Activated naive CD8-positive, alpha-beta T cell treated with anti-CD3 and anti-CD28 coated beads for 36 hours (primary cell): Measurements from ENCODE around the gene SLC16A10. TPM values are rescaled to one million over a fixed set of nuclear protein-coding genes. Genes with fewer than 3 reads are reported as not detected.
"Not testable (repeated sequence)": the region's sequence is repeated elsewhere in the genome, so short reads cannot be mapped to it uniquely, and the experiment has no call there.

Source experiments
- DNase-seq: peaks from one replicate; pipeline ENCODE4 v3.0.0; 2021
- H3K27ac Mint-ChIP-seq: one replicate; pipeline ENCODE4 v1.8.0; 2022; ENCODE audit warnings: mild to moderate bottlenecking, moderate library complexity, mixed read lengths
- H3K27me3 Mint-ChIP-seq: one replicate; pipeline ENCODE4 v1.8.0; 2022; ENCODE audit warnings: mild to moderate bottlenecking, mixed read lengths
- H3K36me3 Mint-ChIP-seq: one replicate; pipeline ENCODE4 v1.8.0; 2021; ENCODE audit warnings: mild to moderate bottlenecking, mixed read lengths
- H3K4me1 Mint-ChIP-seq: one replicate; pipeline ENCODE4 v1.8.0; 2021; ENCODE audit warnings: mixed read lengths
- H3K4me3 Mint-ChIP-seq: one replicate; pipeline ENCODE4 v1.8.0; 2022; ENCODE audit warnings: mild to moderate bottlenecking, moderate library complexity, mixed read lengths
- H3K9me3 Mint-ChIP-seq: one replicate; pipeline ENCODE4 v1.8.0; 2022; ENCODE audit warnings: mixed read lengths
- total RNA-seq, 2 experiments: library from RNA; stranded (reverse); gene quantifications; one replicate each; pipeline ENCODE4 v1.2.3, GENCODE V29; 2021

The SLC16A10 gene, protein sequence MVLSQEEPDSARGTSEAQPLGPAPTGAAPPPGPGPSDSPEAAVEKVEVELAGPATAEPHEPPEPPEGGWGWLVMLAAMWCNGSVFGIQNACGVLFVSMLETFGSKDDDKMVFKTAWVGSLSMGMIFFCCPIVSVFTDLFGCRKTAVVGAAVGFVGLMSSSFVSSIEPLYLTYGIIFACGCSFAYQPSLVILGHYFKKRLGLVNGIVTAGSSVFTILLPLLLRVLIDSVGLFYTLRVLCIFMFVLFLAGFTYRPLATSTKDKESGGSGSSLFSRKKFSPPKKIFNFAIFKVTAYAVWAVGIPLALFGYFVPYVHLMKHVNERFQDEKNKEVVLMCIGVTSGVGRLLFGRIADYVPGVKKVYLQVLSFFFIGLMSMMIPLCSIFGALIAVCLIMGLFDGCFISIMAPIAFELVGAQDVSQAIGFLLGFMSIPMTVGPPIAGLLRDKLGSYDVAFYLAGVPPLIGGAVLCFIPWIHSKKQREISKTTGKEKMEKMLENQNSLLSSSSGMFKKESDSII
- total RNA-seq = 10 to 100 TPM; 12.0 to 13.4 TPM

DNA sequence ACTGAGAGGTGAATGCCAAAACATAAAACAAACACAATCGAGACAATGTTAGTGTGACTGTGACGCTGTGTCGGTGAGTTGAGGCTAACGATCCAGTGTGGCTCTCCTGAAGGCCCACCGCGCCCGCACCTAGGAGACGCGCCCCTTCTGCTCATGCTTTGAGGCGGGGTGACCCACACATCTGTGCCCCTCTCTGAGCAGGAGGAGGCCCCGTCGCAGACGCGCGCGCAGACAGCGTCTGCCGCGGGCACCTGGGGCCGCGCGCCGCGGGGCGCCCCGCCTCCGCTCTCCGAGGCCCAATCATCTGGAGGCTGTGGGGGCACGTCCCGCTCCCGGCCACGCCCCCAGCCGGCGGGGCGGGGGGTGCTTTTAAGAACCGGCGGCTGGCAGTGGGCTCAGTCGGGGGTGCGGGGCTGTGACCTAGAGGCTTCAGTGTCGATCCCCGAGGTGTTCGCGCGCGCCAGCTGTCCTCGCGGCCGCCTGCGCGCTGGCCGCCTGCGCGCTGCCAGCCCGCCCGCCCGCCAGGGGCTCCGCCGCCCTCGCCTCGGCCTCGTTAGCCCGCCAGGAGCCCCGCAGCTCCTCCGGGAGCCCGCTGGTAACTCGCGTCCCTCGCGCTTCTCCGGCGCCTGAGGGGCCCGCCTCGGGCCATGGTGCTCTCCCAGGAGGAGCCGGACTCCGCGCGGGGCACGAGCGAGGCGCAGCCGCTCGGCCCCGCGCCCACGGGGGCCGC, at the start of gene SLC16A10:
Gene SLC16A10, plus strand, starts transcription at position 398 of the 730 bp plus-strand sequence. Its CDS starts 250 bp downstream, at position 648.
- H3K36me3 Mint-ChIP-seq = no peaks in the 10 kb centered on the region
- H3K4me1 Mint-ChIP-seq = peaks cover 33% of the 10 kb centered on the region
- peak; percentile 90 for DNase-seq
- H3K27me3 Mint-ChIP-seq = no peaks in the 10 kb centered on the region
- H3K4me3 Mint-ChIP-seq = peak within 1 kb of the TSS; percentile 95
- H3K27ac Mint-ChIP-seq = peak within 1 kb of the TSS; percentile 88
- H3K9me3 Mint-ChIP-seq = no peaks in the 10 kb centered on the region

DNA sequence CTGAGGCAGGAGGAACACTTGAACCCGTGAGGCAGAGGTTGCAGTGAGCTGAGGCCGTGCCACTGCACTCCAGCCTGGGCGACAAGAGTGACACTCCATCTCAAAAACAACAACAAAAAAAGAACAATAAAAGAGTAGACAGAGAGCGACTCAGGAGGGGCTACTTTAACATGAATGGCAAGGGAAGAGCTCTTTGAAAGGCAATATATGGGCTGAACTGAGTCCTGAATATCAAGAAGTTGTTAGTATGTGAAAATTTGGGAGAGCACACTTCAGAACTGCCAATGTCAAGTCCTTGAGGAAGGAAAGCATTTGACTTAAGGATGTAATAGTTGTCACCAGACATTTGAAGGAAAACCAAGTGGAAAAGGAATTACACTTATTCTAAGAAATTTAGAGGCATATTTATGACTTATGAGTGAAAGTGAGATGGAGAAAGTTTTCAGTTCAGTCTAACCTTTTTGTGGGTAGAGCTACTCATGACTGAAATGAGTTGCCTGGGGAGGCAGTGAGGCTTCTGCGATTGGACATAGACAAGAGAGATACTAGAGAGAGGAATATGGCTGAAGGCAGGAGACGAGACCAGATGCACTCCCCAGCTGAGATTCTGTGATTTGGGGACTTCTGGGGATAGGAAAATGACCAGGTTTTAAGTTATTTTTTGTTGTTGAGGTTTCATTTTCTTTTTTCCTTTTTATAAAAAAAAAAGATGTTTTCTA, 48.6 kb upstream of the SLC16A10 start:
- H3K36me3 Mint-ChIP-seq = no peaks in the 10 kb centered on the region
- H3K4me3 Mint-ChIP-seq = no peak overlapping the region
- peak; percentile 21 for DNase-seq
- peaks cover 5% of the 10 kb centered on the region for H3K27me3 Mint-ChIP-seq
- H3K9me3 Mint-ChIP-seq = no peaks in the 10 kb centered on the region
- peaks cover 8% of the 10 kb centered on the region for H3K4me1 Mint-ChIP-seq
- H3K27ac Mint-ChIP-seq = peak overlapping the region; percentile 4

DNA sequence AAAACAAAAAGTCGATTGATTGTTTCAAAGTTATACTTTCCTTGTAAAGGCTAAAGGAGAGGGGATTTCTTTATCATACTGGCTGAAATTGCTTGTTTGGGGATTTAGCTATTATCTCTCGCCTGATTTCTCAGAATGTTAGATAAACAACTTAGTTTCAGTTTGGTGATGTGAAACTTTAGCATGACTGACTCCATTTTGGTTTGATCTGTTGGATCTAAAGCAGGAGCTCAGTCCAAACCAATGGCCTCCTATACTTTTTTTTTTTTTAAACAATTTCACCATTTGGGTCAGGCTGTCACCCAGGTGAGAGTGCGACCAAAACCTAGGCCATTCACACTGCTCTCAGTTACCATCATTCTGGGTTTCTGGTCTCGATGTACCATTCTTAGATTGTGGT, 45.4 kb upstream of the SLC16A10 start:
- no peaks in the 10 kb centered on the region for H3K9me3 Mint-ChIP-seq
- H3K36me3 Mint-ChIP-seq = no peaks in the 10 kb centered on the region
- no peak overlapping the region for H3K4me3 Mint-ChIP-seq
- peaks cover 8% of the 10 kb centered on the region for H3K4me1 Mint-ChIP-seq
- no peak overlapping the region for H3K27ac Mint-ChIP-seq
- H3K27me3 Mint-ChIP-seq = peaks cover 5% of the 10 kb centered on the region
- no peak for DNase-seq

DNA sequence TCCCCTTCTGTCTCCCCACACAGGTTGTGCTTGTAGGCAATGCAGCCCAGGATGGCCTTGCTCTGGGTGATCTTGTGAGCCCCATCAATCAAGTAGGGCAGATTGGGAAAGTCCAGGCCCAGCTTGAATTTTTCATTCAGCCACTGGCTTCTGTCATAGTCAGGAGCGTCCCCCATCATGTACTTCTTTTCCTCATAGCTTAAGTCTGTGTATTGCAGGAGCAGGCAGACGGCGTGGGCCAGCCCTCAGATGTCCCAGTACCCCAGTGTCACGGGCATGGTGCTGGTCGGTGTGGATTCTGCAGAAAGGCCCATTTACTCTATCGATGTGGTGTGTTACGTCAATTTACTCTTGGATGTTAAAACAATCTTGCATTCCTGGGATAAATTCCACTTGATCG, 40.1 kb upstream of the SLC16A10 start:
- DNase-seq = no peak
- no peak overlapping the region for H3K4me3 Mint-ChIP-seq
- no peaks in the 10 kb centered on the region for H3K36me3 Mint-ChIP-seq

DNA sequence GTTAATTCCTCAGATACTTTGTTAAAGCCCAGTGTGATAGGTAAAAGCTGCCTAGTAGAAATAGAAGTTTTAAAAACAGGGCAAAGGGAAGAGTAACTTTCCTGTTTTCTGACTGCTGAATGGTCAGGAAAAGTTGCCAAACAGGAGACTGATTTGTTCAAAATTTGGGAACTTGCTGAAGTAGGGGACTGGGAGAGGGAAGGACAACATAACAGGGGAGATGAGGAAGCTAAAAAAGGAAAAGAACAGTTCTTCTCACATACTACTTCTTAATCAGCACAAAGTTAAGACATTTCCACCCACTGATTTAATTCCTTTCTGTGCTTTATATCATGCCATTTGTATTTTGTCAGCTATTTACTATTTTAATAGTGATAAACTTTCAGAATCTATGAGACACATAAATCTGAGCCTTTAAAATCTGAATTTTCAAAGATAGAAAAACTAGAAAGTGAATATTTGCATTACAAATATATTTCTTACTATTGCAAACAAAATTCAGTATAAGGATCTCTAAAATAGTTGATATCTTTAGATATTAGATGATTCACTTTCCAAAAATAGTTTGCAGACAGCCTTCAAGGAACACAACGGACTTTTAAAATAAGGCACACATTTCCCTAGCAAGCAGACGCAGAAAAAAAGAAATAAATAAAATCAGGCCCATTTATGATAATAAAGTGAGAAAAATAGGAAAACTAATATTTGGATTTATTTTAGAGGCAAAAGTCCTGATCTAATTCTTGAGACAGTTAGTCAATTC, 36.9 kb upstream of the SLC16A10 start:
- Mint-ChIP-seq H3K27ac (no peak overlapping the region), H3K4me1 (no peaks in the 10 kb centered on the region), H3K4me3 (no peak overlapping the region), H3K9me3 (no peaks in the 10 kb centered on the region), H3K36me3 (no peaks in the 10 kb centered on the region), H3K27me3 (no peaks in the 10 kb centered on the region)
- DNase-seq = no peak

More for the DNA sequence above, 40.1 kb upstream of the SLC16A10 start:
- no peaks in the 10 kb centered on the region for H3K4me1 Mint-ChIP-seq
- no peaks in the 10 kb centered on the region for H3K9me3 Mint-ChIP-seq
- H3K27me3 Mint-ChIP-seq = no peaks in the 10 kb centered on the region
- no peak overlapping the region for H3K27ac Mint-ChIP-seq

DNA sequence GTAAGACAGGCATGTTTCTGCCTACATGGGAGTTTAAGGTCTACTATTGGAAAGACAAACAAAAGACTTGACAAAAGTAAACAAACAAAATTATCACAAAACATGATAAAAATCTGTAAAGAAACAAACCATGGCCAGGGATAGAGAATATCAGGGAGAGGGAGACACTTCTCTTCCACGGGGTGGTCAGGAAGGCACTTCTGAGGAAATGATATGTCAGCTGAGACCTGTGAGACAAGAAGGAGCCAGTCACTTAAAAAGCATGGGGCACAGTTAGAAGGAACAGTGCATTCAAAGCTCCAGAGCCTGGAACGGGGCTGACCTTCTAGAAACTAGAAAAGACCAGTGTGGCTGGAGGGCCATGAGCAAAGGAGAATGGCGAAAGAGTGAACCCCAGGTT, 35.1 kb upstream of the SLC16A10 start:
- H3K4me3 Mint-ChIP-seq = no peak overlapping the region
- no peak overlapping the region for H3K27ac Mint-ChIP-seq
- no peaks in the 10 kb centered on the region for H3K4me1 Mint-ChIP-seq
- no peaks in the 10 kb centered on the region for H3K36me3 Mint-ChIP-seq
- no peak for DNase-seq
- no peaks in the 10 kb centered on the region for H3K27me3 Mint-ChIP-seq
- H3K9me3 Mint-ChIP-seq = no peaks in the 10 kb centered on the region

DNA sequence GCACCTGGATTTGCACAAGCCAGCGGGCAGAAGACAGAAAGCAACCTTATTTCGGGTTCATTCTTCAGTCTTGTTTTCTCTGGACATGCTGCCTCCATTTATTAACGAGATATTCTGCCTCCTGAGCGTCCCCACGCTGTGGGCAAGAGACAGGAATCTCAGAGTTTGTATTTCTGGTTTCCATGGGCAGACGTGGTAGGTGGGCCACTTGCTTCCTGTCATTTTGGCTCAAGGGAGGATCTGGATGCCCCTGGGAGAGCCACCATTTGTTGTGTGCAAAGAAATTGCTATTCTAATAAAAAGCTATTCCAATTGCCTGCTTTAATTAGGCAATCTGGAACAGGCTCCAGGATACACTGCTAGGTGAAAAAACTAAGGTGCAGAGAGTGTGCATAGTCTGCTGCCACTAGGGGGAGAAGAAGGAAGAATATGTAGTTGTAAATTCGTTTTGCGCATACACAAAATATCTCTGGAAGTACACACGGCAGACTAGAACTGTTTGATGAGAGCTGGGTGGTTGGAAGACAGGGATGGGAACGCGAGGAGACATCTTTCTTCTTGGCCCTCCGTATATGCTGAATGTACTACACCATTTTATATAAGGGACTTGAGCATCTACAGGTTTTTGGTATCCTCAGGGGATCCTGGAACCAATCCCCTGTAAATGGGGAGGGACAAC, 30.1 kb upstream of the SLC16A10 start:
- H3K27ac Mint-ChIP-seq = no peak overlapping the region
- H3K36me3 Mint-ChIP-seq = no peaks in the 10 kb centered on the region
- H3K4me1 Mint-ChIP-seq = peaks cover 2% of the 10 kb centered on the region
- no peak for DNase-seq
- H3K27me3 Mint-ChIP-seq = no peaks in the 10 kb centered on the region
- no peak overlapping the region for H3K4me3 Mint-ChIP-seq
- no peaks in the 10 kb centered on the region for H3K9me3 Mint-ChIP-seq

DNA sequence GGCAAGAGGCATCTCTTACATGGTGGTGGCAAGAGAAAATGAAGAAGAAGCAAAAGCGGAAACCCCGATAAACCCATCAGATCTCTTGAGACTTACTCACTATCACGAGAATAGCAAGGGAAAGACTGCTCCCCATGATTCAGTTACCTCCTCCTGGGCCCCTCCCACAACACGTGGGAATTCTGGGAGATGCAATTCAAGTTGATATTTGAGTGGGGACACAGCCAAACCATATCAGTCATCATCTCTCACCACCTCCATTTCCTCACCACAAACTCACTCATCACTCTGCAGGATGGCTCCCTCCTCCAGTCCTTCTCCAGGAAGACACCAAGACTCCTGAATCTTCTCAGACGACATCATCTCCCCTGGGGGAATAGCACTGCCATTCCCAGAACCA, 25.8 kb upstream of the SLC16A10 start:
- Mint-ChIP-seq H3K4me3 (no peak overlapping the region), H3K27ac (no peak overlapping the region), H3K27me3 (no peaks in the 10 kb centered on the region), H3K9me3 (peaks cover 14% of the 10 kb centered on the region), H3K36me3 (peaks cover 2% of the 10 kb centered on the region), H3K4me1 (peaks cover 2% of the 10 kb centered on the region)
- DNase-seq = no peak

DNA sequence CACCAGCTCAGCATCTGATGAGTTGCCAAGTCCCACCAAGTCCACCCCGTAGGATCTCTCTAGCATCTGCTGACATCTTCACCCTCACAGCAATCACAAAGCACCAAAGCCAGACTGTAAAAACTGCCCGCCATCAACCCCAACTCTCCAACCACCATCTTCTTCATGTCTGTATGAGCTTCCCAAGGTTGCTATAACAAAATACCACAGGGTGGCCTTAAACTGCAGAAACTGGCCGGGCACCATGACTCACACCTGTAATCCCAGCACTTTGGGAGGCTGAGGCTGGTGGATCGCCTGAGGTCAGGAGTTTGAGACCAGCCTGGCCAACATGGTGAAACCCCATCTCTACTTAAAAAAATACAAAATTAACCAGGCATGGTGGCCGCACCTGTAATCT, 25.3 kb upstream of the SLC16A10 start:
- peaks cover 14% of the 10 kb centered on the region for H3K9me3 Mint-ChIP-seq
- H3K36me3 Mint-ChIP-seq, H3K27ac Mint-ChIP-seq, H3K4me3 Mint-ChIP-seq, H3K27me3 Mint-ChIP-seq, H3K4me1 Mint-ChIP-seq, DNase-seq: not testable (repeated sequence)

DNA sequence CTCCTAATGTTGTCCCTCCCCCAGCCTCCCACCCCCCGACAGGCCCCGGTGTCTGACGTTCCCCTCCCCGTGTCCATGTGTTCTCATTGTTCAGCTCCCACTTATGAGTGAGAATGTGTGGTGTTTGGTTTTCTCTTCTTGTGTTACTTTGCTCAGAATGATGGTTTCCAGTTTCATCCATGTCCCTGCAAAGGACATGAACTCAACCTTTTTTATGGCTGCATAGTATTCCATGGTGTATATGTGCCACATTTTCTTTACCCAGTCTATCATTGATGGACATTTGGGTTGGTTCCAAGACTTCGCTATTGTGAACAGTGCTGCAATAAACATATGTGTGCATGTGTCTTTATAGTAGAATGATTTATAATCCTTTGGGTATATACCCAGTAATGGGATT, 24.4 kb upstream of the SLC16A10 start:
- H3K4me3 Mint-ChIP-seq, H3K27ac Mint-ChIP-seq, H3K4me1 Mint-ChIP-seq, H3K36me3 Mint-ChIP-seq, H3K27me3 Mint-ChIP-seq, DNase-seq: not testable (repeated sequence)
- H3K9me3 Mint-ChIP-seq = peaks cover 14% of the 10 kb centered on the region

DNA sequence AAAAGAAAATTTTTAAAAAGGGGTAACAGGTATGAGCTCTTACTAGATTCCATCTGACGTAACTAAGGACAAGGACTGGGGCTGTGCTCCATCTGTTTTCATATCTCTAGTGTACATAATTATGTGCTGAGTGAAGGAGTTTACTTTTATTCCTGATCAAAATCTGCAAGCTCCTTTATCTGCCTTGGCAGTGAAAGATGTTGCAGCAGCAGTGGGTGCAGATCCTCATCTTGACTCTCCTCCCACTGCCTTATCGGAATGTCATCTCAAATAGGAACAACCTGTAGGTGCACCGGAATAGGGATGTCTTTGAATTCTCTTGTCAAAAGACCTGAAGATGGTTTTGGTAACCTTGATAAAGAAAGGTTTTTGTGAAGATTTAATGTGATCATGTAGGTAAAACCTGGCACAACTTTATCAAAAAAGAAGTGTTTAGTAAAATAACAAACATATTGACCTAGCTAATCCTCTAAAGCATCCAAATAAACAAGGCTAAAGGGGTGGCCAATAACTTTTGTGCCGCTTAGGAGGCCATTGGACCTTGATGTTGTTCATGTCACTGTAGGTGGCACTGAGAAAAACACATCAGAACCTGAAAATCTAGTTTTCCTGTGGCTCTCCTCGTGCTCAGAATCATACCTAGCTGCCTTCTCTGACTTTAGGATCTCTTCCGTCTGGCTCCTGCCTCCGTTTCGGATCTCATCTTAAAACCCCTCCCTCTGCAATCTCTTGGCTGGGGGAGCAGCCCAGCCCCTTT, 19.0 kb upstream of the SLC16A10 start:
- H3K4me3 Mint-ChIP-seq = no peak overlapping the region
- peaks cover 11% of the 10 kb centered on the region for H3K9me3 Mint-ChIP-seq
- no peak for DNase-seq
- H3K27me3 Mint-ChIP-seq = no peaks in the 10 kb centered on the region
- no peaks in the 10 kb centered on the region for H3K4me1 Mint-ChIP-seq
- H3K36me3 Mint-ChIP-seq = peaks cover 2% of the 10 kb centered on the region
- H3K27ac Mint-ChIP-seq = no peak overlapping the region

DNA sequence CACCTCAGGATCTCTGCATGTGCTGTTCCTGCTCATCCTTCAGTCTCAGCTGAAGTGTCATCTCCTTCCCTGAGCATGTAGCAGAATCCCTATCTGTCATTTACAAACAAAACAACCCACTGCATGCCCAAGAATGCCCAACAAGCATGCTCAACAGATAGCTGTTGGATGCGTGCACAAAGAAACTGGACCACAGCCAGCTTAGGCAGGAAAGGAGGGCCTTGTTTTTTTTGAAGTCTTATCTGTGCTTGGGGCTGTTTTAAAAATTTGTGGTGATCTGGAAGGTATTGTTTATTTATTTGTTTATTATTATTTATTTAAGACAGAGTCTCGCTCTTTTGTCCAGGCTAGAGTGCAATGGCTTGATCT, 18.5 kb upstream of the SLC16A10 start:
- Mint-ChIP-seq H3K36me3 (peaks cover 1% of the 10 kb centered on the region), H3K27ac (no peak overlapping the region), H3K9me3 (peaks cover 6% of the 10 kb centered on the region), H3K27me3 (no peaks in the 10 kb centered on the region), H3K4me1 (no peaks in the 10 kb centered on the region), H3K4me3 (no peak overlapping the region)
- no peak for DNase-seq

DNA sequence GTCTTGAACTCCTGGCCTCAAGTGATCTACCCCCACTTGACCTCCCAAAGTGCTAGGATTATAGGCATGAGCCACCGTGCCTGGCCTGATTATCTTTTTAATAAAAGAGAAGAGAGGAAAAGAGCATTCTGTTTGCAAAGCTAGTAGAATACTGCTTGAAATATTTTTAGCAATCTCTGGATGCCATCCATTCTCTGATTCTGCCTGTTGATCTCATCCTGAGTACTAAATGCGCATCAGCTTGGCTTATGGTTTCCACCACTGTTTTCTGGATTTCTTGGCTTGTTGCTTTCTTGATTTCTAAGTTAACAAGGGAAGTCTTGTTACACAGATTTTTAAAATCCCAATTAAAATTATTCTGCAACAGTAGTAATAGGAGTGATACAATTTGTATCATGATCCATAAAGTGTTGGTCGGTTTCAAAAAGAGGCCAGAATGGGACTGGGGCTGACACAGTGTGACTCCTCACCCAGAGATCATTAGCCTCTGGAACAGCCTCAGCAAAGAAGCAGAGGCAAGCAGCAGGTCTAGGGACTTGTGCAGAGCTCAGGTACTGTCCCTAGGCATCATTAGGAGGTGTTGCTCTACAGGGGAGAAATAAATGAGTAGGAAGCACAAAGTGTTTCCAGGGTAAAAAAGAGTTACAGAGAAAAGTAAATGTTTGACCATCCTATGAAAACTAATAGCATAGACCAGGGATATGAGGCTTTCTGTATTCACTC, 17.8 kb upstream of the SLC16A10 start:
- no peak for DNase-seq
- no peaks in the 10 kb centered on the region for H3K27me3 Mint-ChIP-seq
- no peaks in the 10 kb centered on the region for H3K9me3 Mint-ChIP-seq
- H3K4me3 Mint-ChIP-seq = no peak overlapping the region
- H3K36me3 Mint-ChIP-seq = no peaks in the 10 kb centered on the region
- no peak overlapping the region for H3K27ac Mint-ChIP-seq
- no peaks in the 10 kb centered on the region for H3K4me1 Mint-ChIP-seq
